IMR-90 (cell line): ENCODE data around the gene SMC1B. TPM values are rescaled to one million over a fixed set of nuclear protein-coding genes. Genes with fewer than 3 reads are reported as not detected.

Experiments used
- ATAC-seq: fragments of 200-7000 bp; cut with Tn5 transposase; 2 replicates; pipeline ENCODE4 v1.9.1; 2020; ENCODE audit warnings: low read depth, mild to moderate bottlenecking, moderate library complexity
- BruUV-seq: library from RNA; stranded (reverse); fragments of 400-500 nt; replicated peaks from 2 replicates; lab custom pipeline; 2021; lab: Mats Ljungman, UMichigan
- CTCF ChIA-PET: fragments of 300-600 bp; formaldehyde crosslinking; extraction: SDS; loops from one replicate; lab custom pipeline; 2021; ENCODE audit warnings: antibody characterized with exemption; lab: Yijun Ruan, JAX
- POLR2A ChIA-PET: fragments of 300-600 bp; sonication (Branson Sonifier 250); formaldehyde crosslinking; loops from one replicate; lab custom pipeline; 2022; ENCODE audit warnings: antibody characterized with exemption; ENCODE audit not compliant: unreplicated experiment; lab: Charles Lee
- DNase-seq: peaks from one replicate; pipeline ENCODE4 v3.0.0; 2013
- H2AFZ ChIP-seq: replicated peaks from 2 replicates; pipeline ENCODE3; 2013; ENCODE audit warnings: low read length, mild to moderate bottlenecking; ENCODE audit not compliant: poor library complexity
- H2AK5ac ChIP-seq: 2 replicates; pipeline ENCODE4 v1.6.1; 2013; ENCODE audit warnings: low read depth, low read length, inconsistent platforms
- H2AK9ac ChIP-seq: replicated peaks from 2 replicates; pipeline ENCODE3; 2013; ENCODE audit warnings: mild to moderate bottlenecking, low read depth, low read length, moderate library complexity; ENCODE audit not compliant: poor library complexity
- H2BK120ac ChIP-seq: 2 replicates; pipeline ENCODE4 v1.6.1; 2013; ENCODE audit warnings: low read depth, low read length, inconsistent platforms
- H2BK15ac ChIP-seq: 3 replicates; pipeline ENCODE4 v1.6.1; 2013; ENCODE audit warnings: low read depth, low read length, inconsistent platforms
- H2BK20ac ChIP-seq: 2 replicates; pipeline ENCODE4 v1.6.1; 2013; ENCODE audit warnings: low read depth, mild to moderate bottlenecking, inconsistent platforms, low read length, moderate library complexity
- H2BK5ac ChIP-seq: 2 replicates; pipeline ENCODE4 v1.6.1; 2013; ENCODE audit warnings: mild to moderate bottlenecking, low read depth, low read length, inconsistent platforms; ENCODE audit not compliant: poor library complexity, severe bottlenecking
- H3K14ac ChIP-seq: replicated peaks from 2 replicates; pipeline ENCODE4 v1.6.1; 2013; ENCODE audit warnings: low read depth, low read length, inconsistent platforms
- H3K18ac ChIP-seq: 2 replicates; pipeline ENCODE4 v1.6.1; 2013; ENCODE audit warnings: low read depth, low read length, control low read depth
- H3K23ac ChIP-seq: 2 replicates; pipeline ENCODE4 v1.6.1; 2013; ENCODE audit warnings: low read depth, low read length, inconsistent platforms
- H3K27ac ChIP-seq: 2 replicates; pipeline ENCODE4 v1.5.1; 2013; ENCODE audit warnings: mild to moderate bottlenecking, control low read depth, low read length; ENCODE audit not compliant: insufficient read depth
- H3K27me3 ChIP-seq: 2 replicates; pipeline ENCODE4 v1.6.1; 2013; ENCODE audit warnings: low read length; ENCODE audit not compliant: control insufficient read depth, insufficient read depth
- H3K36me3 ChIP-seq: 2 replicates; pipeline ENCODE4 v1.6.1; 2013; ENCODE audit warnings: low read length, mixed read lengths; ENCODE audit not compliant: control insufficient read depth, insufficient read depth
- H3K4ac ChIP-seq: 2 replicates; pipeline ENCODE4 v1.6.1; 2013; ENCODE audit warnings: low read depth, low read length, inconsistent platforms
- H3K4me1 ChIP-seq: 2 replicates; pipeline ENCODE4 v1.6.1; 2013; ENCODE audit warnings: low read length, mixed read lengths; ENCODE audit not compliant: control insufficient read depth, insufficient read depth
- H3K4me2 ChIP-seq: 2 replicates; pipeline ENCODE4 v1.6.1; 2013; ENCODE audit warnings: low read depth, mild to moderate bottlenecking, control low read depth, low read length, moderate library complexity
- H3K4me3 ChIP-seq: 2 replicates; pipeline ENCODE4 v1.5.1; 2013; ENCODE audit warnings: low read depth, mild to moderate bottlenecking, control low read depth, low read length, moderate library complexity; ENCODE audit not compliant: insufficient read depth
- H3K56ac ChIP-seq: 2 replicates; pipeline ENCODE4 v1.6.1; 2013; ENCODE audit warnings: low read length, inconsistent platforms; ENCODE audit not compliant: insufficient read depth; ENCODE audit errors: extremely low read depth
- H3K79me1 ChIP-seq, 2 experiments: 2 replicates each; pipeline ENCODE4 v1.6.1; 2013; ENCODE audit warnings: low read length in 2 of 2, inconsistent platforms in 1 of 2, low read depth in 1 of 2
- H3K9ac ChIP-seq: 2 replicates; pipeline ENCODE4 v1.6.1; 2013; ENCODE audit warnings: low read depth, low read length, control low read depth
- H3K9me1 ChIP-seq: 2 replicates; pipeline ENCODE4 v1.6.1; 2013; ENCODE audit warnings: low read length, inconsistent platforms; ENCODE audit not compliant: insufficient read depth
- H3K9me3 ChIP-seq: 2 replicates; pipeline ENCODE4 v1.6.1; 2013; ENCODE audit warnings: low read length; ENCODE audit not compliant: control insufficient read depth, insufficient read depth
- H4K20me1 ChIP-seq: 2 replicates; pipeline ENCODE4 v1.6.1; 2013; ENCODE audit warnings: low read length, inconsistent platforms; ENCODE audit not compliant: insufficient read depth
- H4K5ac ChIP-seq: 2 replicates; pipeline ENCODE4 v1.6.1; 2013; ENCODE audit warnings: mild to moderate bottlenecking, low read depth, low read length, control low read depth
- H4K8ac ChIP-seq, 2 experiments: 2 replicates each; pipeline ENCODE4 v1.6.1; 2013; ENCODE audit warnings: low read depth in 2 of 2, low read length in 2 of 2, control low read depth in 1 of 2, inconsistent platforms in 1 of 2
- H4K91ac ChIP-seq: 2 replicates; pipeline ENCODE4 v1.6.1; 2013; ENCODE audit warnings: low read depth, low read length, inconsistent platforms; ENCODE audit not compliant: insufficient read depth
- BHLHE40 ChIP-seq: fragments of 150-350 bp; IDR thresholded peaks from 2 replicates; pipeline ENCODE4 v1.6.1; 2016; ENCODE audit warnings: mild to moderate bottlenecking, low read depth, low read length
- CEBPB ChIP-seq: IDR thresholded peaks from 2 replicates; pipeline ENCODE4 v1.6.1; 2012; ENCODE audit warnings: low read depth, low read length, improper control_type of control experiment
- CHD1 ChIP-seq: IDR thresholded peaks from 2 replicates; pipeline ENCODE4 v1.6.1; 2012; ENCODE audit warnings: low read depth, low read length, improper control_type of control experiment
- FOS ChIP-seq: fragments of 150-350 bp; IDR thresholded peaks from 2 replicates; pipeline ENCODE4 v1.6.1; 2016; ENCODE audit warnings: low read depth, low read length
- MAFK ChIP-seq: IDR thresholded peaks from 2 replicates; pipeline ENCODE4 v1.6.1; 2012; ENCODE audit warnings: low read depth, low read length, improper control_type of control experiment
- MAZ ChIP-seq: IDR thresholded peaks from 2 replicates; pipeline ENCODE4 v1.6.1; 2012; ENCODE audit warnings: low read depth, mild to moderate bottlenecking, low read length, improper control_type of control experiment, moderate library complexity, borderline replicate concordance
- MXI1 ChIP-seq: IDR thresholded peaks from 2 replicates; pipeline ENCODE4 v1.6.1; 2012; ENCODE audit warnings: low read depth, mild to moderate bottlenecking, low read length, moderate library complexity, borderline replicate concordance
- POLR2A ChIP-seq: IDR thresholded peaks from 2 replicates; pipeline ENCODE4 v1.6.1; 2012; ENCODE audit warnings: mild to moderate bottlenecking, low read depth, low read length
- RAD21 ChIP-seq: IDR thresholded peaks from 2 replicates; pipeline ENCODE4 v1.6.1; 2012; ENCODE audit warnings: low read length, improper control_type of control experiment
- RCOR1 ChIP-seq: IDR thresholded peaks from 2 replicates; pipeline ENCODE4 v1.6.1; 2012; ENCODE audit warnings: mild to moderate bottlenecking, low read length, improper control_type of control experiment; ENCODE audit not compliant: insufficient replicate concordance
- RFX5 ChIP-seq: IDR thresholded peaks from 2 replicates; pipeline ENCODE4 v1.8.0; 2012; ENCODE audit warnings: low read depth, mild to moderate bottlenecking, low read length, moderate library complexity
- SMC3 ChIP-seq: fragments of 150-350 bp; IDR thresholded peaks from 2 replicates; pipeline ENCODE4 v1.6.1; 2016; ENCODE audit warnings: low read depth, mild to moderate bottlenecking, antibody characterized with exemption, low read length, moderate library complexity
- WGBS, 2 experiments: methylation state at CpG; one replicate each; pipeline versions ENCODE4 v1.1.5 to v1.1.7; 2013; ENCODE audit warnings: missing lambda C conversion rate in 2 of 2; ENCODE audit not compliant: insufficient read length in 1 of 2; ENCODE audit errors: extremely low coverage in 2 of 2; 5-methylcytosine and 5-hydroxymethylcytosine counted together
- dilution Hi-C: fragments of 300-500 bp; cut with HindIII; formaldehyde crosslinking; loops from one replicate; pipeline ENCODE4 v1.14.3; 2018; ENCODE audit warnings: low sequenced_read_pairs; ENCODE audit not compliant: unreplicated experiment
- in situ Hi-C: fragments of 300-500 bp; cut with MboI; formaldehyde crosslinking; loops from 3 replicates; pipeline ENCODE4 v1.14.3; 2019; ENCODE audit warnings: low sequenced_read_pairs, inconsistent platforms, mixed read lengths
- intact Hi-C: fragments of 100-400 bp; cut with micrococcal nuclease; formaldehyde crosslinking; loops from 2 replicates; pipeline ENCODE4 v1.10.0; 2022
- polyA plus RNA-seq, 3 experiments: library from polyadenylated mRNA; depleted of rRNA; stranded (reverse); fragments of >200 nt; gene quantifications; 2 replicates each; pipeline ENCODE4 v1.2.3, GENCODE V29; 2012; ENCODE audit warnings: low replicate concordance in 1 of 3
- total RNA-seq: library from RNA; depleted of rRNA; stranded (reverse); fragments of >200 nt; gene quantifications from 2 replicates; pipeline ENCODE4 v1.2.3, GENCODE V29; 2012
- TF ChIP-seq, protein P1 (sequence below): fragments of 150-350 bp; IDR thresholded peaks from 2 replicates; pipeline ENCODE4 v1.6.1; 2016; ENCODE audit warnings: low read depth, mild to moderate bottlenecking, low read length, moderate library complexity, borderline replicate concordance
- TF ChIP-seq, protein P2 (sequence below): conservative IDR thresholded peaks from 2 replicates; pipeline ENCODE4 v1.5.1; 2012; ENCODE audit warnings: mild to moderate bottlenecking, low read depth, low read length, improper control_type of control experiment

Gene SMC1B
- total and polyA plus RNA-seq, 2 of the 4 experiments (the other 2 are of a cell fraction): not detected

DNA sequence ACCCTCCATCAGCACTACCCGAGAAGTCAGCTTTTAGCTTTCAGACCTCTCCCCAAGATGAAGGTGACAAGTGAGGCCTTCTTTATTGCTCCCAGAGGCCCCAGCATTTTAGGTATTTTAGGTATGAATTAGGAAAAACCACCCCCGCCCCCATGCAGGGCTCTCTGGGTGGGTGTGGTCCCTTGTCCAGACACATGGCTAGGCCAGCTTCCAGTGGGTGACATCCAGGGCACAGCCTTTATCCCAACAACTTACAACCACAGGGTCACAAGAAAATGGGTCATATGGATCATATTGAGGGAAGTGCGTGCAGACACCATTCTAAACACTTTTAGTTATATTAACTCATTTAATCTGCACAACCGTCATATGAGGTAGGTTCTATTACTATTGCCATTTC, 42.2 kb upstream of the SMC1B start:
- Histone ChIP-seq H3K14ac (no peak overlapping the region), H3K9me1 (peaks cover 30% of the 10 kb centered on the region), H3K9me3 (no peaks in the 10 kb centered on the region), H3K4ac (no peak overlapping the region), H4K20me1 (no peaks in the 10 kb centered on the region), H3K9ac (no peak overlapping the region), H3K4me1 (peaks cover 32% of the 10 kb centered on the region), H2BK20ac (no peak overlapping the region; the same call in 1 of the 2 replicates), H3K18ac (no peak overlapping the region; the same call in 1 of the 2 replicates), H4K8ac (no peak overlapping the region), H3K4me2 (no peak overlapping the region), H2AFZ (no peak overlapping the region), H3K79me1 (no peaks in the 10 kb centered on the region), H4K5ac (no peak overlapping the region; the same call in 1 of the 2 replicates), H3K56ac (no peak overlapping the region), H3K36me3 (no peaks in the 10 kb centered on the region), H3K4me3 (no peak overlapping the region), H3K27ac (no peak overlapping the region), H2BK15ac (no peak overlapping the region), H2AK5ac (peak overlapping the region; percentile 53; the same call in 1 of the 2 replicates), H2BK120ac (peak overlapping the region; percentile 58), H3K27me3 (no peaks in the 10 kb centered on the region), H4K91ac (no peak overlapping the region; the same call in 1 of the 2 replicates), H2AK9ac (no peak overlapping the region), H2BK5ac (no peak overlapping the region), H3K23ac (no peak overlapping the region)
- in situ Hi-C loops: no loop called here
- BruUV-seq: no TSS peak
- ChIA-PET POLR2A (no interaction called here), CTCF (interaction anchor here (0.6 kb wide), 1 partner anchor 603 kb away, joined by 4 read pairs; no protein-coding TSS in a partner anchor)
- intact Hi-C loops: no loop called here
- TF ChIP-seq, protein P1, sequence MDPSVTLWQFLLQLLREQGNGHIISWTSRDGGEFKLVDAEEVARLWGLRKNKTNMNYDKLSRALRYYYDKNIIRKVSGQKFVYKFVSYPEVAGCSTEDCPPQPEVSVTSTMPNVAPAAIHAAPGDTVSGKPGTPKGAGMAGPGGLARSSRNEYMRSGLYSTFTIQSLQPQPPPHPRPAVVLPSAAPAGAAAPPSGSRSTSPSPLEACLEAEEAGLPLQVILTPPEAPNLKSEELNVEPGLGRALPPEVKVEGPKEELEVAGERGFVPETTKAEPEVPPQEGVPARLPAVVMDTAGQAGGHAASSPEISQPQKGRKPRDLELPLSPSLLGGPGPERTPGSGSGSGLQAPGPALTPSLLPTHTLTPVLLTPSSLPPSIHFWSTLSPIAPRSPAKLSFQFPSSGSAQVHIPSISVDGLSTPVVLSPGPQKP: no peak
- TF ChIP-seq RCOR1 (no peak), CEBPB (no peak), MXI1 (no peak), RFX5 (no peak), SMC3 (no peak), RAD21 (no peak), CHD1 (no peak), FOS (no peak), BHLHE40 (no peak), POLR2A (no peak), MAZ (no peak), MAFK (no peak)
- TF ChIP-seq, protein P2, sequence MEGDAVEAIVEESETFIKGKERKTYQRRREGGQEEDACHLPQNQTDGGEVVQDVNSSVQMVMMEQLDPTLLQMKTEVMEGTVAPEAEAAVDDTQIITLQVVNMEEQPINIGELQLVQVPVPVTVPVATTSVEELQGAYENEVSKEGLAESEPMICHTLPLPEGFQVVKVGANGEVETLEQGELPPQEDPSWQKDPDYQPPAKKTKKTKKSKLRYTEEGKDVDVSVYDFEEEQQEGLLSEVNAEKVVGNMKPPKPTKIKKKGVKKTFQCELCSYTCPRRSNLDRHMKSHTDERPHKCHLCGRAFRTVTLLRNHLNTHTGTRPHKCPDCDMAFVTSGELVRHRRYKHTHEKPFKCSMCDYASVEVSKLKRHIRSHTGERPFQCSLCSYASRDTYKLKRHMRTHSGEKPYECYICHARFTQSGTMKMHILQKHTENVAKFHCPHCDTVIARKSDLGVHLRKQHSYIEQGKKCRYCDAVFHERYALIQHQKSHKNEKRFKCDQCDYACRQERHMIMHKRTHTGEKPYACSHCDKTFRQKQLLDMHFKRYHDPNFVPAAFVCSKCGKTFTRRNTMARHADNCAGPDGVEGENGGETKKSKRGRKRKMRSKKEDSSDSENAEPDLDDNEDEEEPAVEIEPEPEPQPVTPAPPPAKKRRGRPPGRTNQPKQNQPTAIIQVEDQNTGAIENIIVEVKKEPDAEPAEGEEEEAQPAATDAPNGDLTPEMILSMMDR: no peak
- no peak for DNase-seq
- WGBS, 2 experiments: no CpG with 5 or more reads among the region's 4 CpGs
- ATAC-seq: no peak
- dilution Hi-C loops: no loop called here
